HG02798 (cell line): ENCODE measurements around the gene LIPC.

ENCODE experiments used
- ATAC-seq: cut with Tn5 transposase; IDR thresholded peaks from one replicate; pipeline ENCODE4 v1.9.1; 2021; ENCODE audit warnings: mild to moderate bottlenecking; ENCODE audit not compliant: unreplicated experiment, poor library complexity

LIPC gene

GRCh38 chr15:58512522-58512921 is 80.7 kb downstream of the LIPC start:
- no peak for ATAC-seq

- ATAC-seq = no peak
These were observed 81.2 kb downstream of the LIPC start for GRCh38 chr15:58513008-58513407.

GRCh38 chr15:58513726-58514336 is 82.0 kb downstream of the LIPC start:
- no peak for ATAC-seq

- no peak for ATAC-seq
These were observed 84.0 kb downstream of the LIPC start for GRCh38 chr15:58515807-58516206.

- ATAC-seq = no peak
These were observed 85.5 kb downstream of the LIPC start for GRCh38 chr15:58517252-58517681.

GRCh38 chr15:58517682-58518525 is 86.1 kb downstream of the LIPC start:
- peak; percentile 76 for ATAC-seq

- peak; percentile 10 for ATAC-seq
These were observed 86.8 kb downstream of the LIPC start for GRCh38 chr15:58518626-58519025.

- ATAC-seq = no peak
These were observed 87.7 kb downstream of the LIPC start for GRCh38 chr15:58519516-58519915.

GRCh38 chr15:58520464-58520863 is 88.7 kb downstream of the LIPC start:
- ATAC-seq = no peak

GRCh38 chr15:58520936-58521292 is 89.1 kb downstream of the LIPC start:
- ATAC-seq = no peak

- no peak for ATAC-seq
These were observed 89.7 kb downstream of the LIPC start for GRCh38 chr15:58521293-58521991.

GRCh38 chr15:58522391-58522790 is 90.6 kb downstream of the LIPC start:
- no peak for ATAC-seq

GRCh38 chr15:58522865-58523264 is 91.1 kb downstream of the LIPC start:
- ATAC-seq = no peak

GRCh38 chr15:58523634-58524033 is 91.8 kb downstream of the LIPC start:
- no peak for ATAC-seq

GRCh38 chr15:58524247-58524646 is 92.5 kb downstream of the LIPC start:
- no peak for ATAC-seq

- ATAC-seq = no peak
These were observed 94.2 kb downstream of the LIPC start for GRCh38 chr15:58525991-58526421.

GRCh38 chr15:58526647-58527192 is 94.9 kb downstream of the LIPC start:
- no peak for ATAC-seq

- ATAC-seq = no peak
These were observed 95.9 kb downstream of the LIPC start for GRCh38 chr15:58527573-58528187.

GRCh38 chr15:58528188-58528870 is 96.5 kb downstream of the LIPC start:
- ATAC-seq = no peak

GRCh38 chr15:58529041-58529440 is 97.2 kb downstream of the LIPC start:
- no peak for ATAC-seq
